ENCODE data around the gene PBXIP1. TPM values are rescaled to one million over a fixed set of nuclear protein-coding genes. Genes with fewer than 3 reads are reported as not detected.

The PBXIP1 gene
- total RNA-seq, 1 donor from 2014 or later: 49.6 TPM

GRCh38 chr1:154895798-154896197, 60.1 kb downstream of the PBXIP1 start:
- no peak overlapping the region for H3K4me3 ChIP-seq (ENCODE audit: low read depth, low read length)
- TF ChIP-seq, protein P1, sequence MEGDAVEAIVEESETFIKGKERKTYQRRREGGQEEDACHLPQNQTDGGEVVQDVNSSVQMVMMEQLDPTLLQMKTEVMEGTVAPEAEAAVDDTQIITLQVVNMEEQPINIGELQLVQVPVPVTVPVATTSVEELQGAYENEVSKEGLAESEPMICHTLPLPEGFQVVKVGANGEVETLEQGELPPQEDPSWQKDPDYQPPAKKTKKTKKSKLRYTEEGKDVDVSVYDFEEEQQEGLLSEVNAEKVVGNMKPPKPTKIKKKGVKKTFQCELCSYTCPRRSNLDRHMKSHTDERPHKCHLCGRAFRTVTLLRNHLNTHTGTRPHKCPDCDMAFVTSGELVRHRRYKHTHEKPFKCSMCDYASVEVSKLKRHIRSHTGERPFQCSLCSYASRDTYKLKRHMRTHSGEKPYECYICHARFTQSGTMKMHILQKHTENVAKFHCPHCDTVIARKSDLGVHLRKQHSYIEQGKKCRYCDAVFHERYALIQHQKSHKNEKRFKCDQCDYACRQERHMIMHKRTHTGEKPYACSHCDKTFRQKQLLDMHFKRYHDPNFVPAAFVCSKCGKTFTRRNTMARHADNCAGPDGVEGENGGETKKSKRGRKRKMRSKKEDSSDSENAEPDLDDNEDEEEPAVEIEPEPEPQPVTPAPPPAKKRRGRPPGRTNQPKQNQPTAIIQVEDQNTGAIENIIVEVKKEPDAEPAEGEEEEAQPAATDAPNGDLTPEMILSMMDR (conservative IDR thresholded peaks at IDR 0.05; ENCODE audit: low read depth, low read length): no peak

More at GRCh38 chr1:154895798-154896197, 60.1 kb downstream of the PBXIP1 start:
- no peak for DNase-seq (ENCODE audit: low read depth)

Other genes starting within 250 kb of the PBXIP1 start
- gene KCNN3, start 85.8 kb downstream of the PBXIP1 start, total RNA-seq: under 0.01 TPM in 1 of 2 replicates, not detected in the other
- gene PMVK, start 19.4 kb downstream of the PBXIP1 start, total RNA-seq: 11.8 and 13.2 TPM in 2 replicates
- 16.0 and 23.7 TPM in 2 replicates for gene PYGO2, start 5.7 kb upstream of the PBXIP1 start, total RNA-seq
- gene SHC1, start 14.6 kb upstream of the PBXIP1 start, total RNA-seq: 131 and 155 TPM in 2 replicates
- gene CKS1B, start 18.6 kb upstream of the PBXIP1 start, total RNA-seq: 289 and 358 TPM in 2 replicates
- gene FLAD1, start 27.2 kb upstream of the PBXIP1 start, total RNA-seq: 41.9 and 67.5 TPM in 2 replicates
- not detected in 2 replicates for gene LENEP, start 37.5 kb upstream of the PBXIP1 start, total RNA-seq
- 20.4 and 20.7 TPM in 2 replicates for gene ZBTB7B, start 46.7 kb upstream of the PBXIP1 start, total RNA-seq
- gene DCST2, start 77.7 kb upstream of the PBXIP1 start, total RNA-seq: 0.12 TPM in 1 of 2 replicates, not detected in the other
- not detected in 2 replicates for gene DCST1, start 77.7 kb upstream of the PBXIP1 start, total RNA-seq
- 164 and 266 TPM in 2 replicates for gene ADAM15, start 95.2 kb upstream of the PBXIP1 start, total RNA-seq
- 10.8 and 24.9 TPM in 2 replicates for gene EFNA4, start 107.6 kb upstream of the PBXIP1 start, total RNA-seq
- 1.7 and 2.8 TPM in 2 replicates for gene EFNA3, start 122.7 kb upstream of the PBXIP1 start, total RNA-seq
- 26.3 and 45.3 TPM in 2 replicates for gene EFNA1, start 171.8 kb upstream of the PBXIP1 start, total RNA-seq
- gene SLC50A1, start 179.8 kb upstream of the PBXIP1 start, total RNA-seq: 32.7 and 37.7 TPM in 2 replicates
- 28.6 and 77.8 TPM in 2 replicates for gene DPM3, start 184.4 kb upstream of the PBXIP1 start, total RNA-seq
- gene KRTCAP2, start 217.2 kb upstream of the PBXIP1 start, total RNA-seq: 170 and 193 TPM in 2 replicates
- 3.4 and 9.4 TPM in 2 replicates for gene TRIM46, start 217.8 kb upstream of the PBXIP1 start, total RNA-seq